BJ (cell line): ENCODE data around the gene TFF1. TPM values are rescaled to one million over a fixed set of nuclear protein-coding genes. Genes with fewer than 3 reads are reported as not detected.

Source experiments
- CTCF ChIA-PET: fragments of 350-600 bp; formaldehyde crosslinking; extraction: SDS; loops from one replicate; lab custom pipeline; 2021; ENCODE audit warnings: antibody characterized with exemption, inconsistent platforms; lab: Yijun Ruan, JAX
- POLR2A ChIA-PET: fragments of 300-600 bp; sonication (Branson Sonifier 250); formaldehyde crosslinking; extraction: SDS; loops from one replicate; lab custom pipeline; 2021; ENCODE audit warnings: antibody characterized with exemption; lab: Charles Lee
- DNase-seq: peaks from one replicate; pipeline ENCODE4 v3.0.0-alpha.2; 2011; ENCODE audit warnings: low read depth
- H3K27me3 ChIP-seq: 2 replicates; pipeline ENCODE4 v1.6.0; 2011; ENCODE audit warnings: low read length; ENCODE audit not compliant: control insufficient read depth, insufficient read depth
- H3K36me3 ChIP-seq: 2 replicates; pipeline ENCODE4 v1.5.1; 2011; ENCODE audit warnings: low read length; ENCODE audit not compliant: control insufficient read depth, insufficient read depth
- H3K4me3 ChIP-seq: 2 replicates; pipeline ENCODE4 v1.5.1; 2011; ENCODE audit warnings: low read depth, mild to moderate bottlenecking, control low read depth, low read length
- polyA plus RNA-seq: library from polyadenylated mRNA; depleted of rRNA; stranded (reverse); fragments of >200 nt; gene quantifications from 2 replicates; pipeline ENCODE4 v1.2.3, GENCODE V29; 2011
- TF ChIP-seq, protein P1 (sequence below): IDR thresholded peaks from 2 replicates; pipeline ENCODE4 v1.5.1; 2011; ENCODE audit warnings: low read depth, mild to moderate bottlenecking, control low read depth, inconsistent platforms, low read length, moderate library complexity; ENCODE audit not compliant: insufficient read depth

The TFF1 gene
- polyA plus RNA-seq, 1 experiment = not detected

DNA sequence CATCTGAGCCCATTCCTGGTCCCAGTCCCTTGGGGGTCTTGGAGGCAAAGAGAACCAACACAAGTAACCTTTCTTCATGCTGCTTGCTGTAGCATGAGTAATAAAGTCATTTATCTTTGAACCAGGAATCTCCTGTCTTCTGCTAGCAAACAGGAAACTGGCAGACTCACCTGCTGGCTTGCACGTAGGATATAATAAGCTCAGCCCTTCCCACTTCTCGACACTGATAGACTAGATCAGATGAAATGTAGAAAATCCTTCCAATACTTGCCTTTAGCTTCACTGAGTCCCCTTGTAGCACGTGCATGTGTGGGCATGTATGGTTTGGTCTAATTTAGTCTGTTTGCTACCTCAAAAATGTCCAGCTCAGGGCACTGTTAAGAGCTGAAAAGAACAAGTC lies 9.0 kb downstream of the TFF1 start:
- Histone ChIP-seq H3K36me3 (no peaks in the 10 kb centered on the region), H3K27me3 (no peaks in the 10 kb centered on the region), H3K4me3 (no peak overlapping the region)
- TF ChIP-seq, protein P1, sequence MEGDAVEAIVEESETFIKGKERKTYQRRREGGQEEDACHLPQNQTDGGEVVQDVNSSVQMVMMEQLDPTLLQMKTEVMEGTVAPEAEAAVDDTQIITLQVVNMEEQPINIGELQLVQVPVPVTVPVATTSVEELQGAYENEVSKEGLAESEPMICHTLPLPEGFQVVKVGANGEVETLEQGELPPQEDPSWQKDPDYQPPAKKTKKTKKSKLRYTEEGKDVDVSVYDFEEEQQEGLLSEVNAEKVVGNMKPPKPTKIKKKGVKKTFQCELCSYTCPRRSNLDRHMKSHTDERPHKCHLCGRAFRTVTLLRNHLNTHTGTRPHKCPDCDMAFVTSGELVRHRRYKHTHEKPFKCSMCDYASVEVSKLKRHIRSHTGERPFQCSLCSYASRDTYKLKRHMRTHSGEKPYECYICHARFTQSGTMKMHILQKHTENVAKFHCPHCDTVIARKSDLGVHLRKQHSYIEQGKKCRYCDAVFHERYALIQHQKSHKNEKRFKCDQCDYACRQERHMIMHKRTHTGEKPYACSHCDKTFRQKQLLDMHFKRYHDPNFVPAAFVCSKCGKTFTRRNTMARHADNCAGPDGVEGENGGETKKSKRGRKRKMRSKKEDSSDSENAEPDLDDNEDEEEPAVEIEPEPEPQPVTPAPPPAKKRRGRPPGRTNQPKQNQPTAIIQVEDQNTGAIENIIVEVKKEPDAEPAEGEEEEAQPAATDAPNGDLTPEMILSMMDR = no peak
- no peak for DNase-seq
- ChIA-PET POLR2A (no interaction called here), CTCF (interaction anchor here (1.1 kb wide), 1 partner anchor 23 kb away, joined by 3 read pairs; no protein-coding TSS in a partner anchor)

DNA sequence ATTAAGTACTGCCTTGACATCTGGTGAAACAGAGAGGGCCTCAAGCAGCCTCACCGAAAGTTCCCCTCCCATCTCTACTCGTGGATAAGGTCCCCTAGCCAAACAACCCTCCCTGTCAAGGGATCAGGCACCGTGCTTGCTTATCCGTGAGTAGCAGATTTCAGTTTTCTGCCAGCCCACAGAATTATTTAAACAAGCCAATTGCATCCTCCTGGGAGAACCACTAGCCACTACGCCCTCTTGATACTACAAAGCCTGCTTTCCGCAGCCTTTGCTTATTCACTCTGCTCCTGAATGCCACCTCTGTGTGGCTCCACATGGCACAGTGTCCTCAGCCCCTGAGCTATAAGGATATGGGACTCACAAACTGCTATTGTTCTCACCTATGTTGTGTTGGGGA lies 9.7 kb downstream of the TFF1 start:
- CTCF ChIA-PET = no interaction called here
- TF ChIP-seq, protein P1 = no peak
- POLR2A ChIA-PET = no interaction called here
- no peaks in the 10 kb centered on the region for H3K27me3 ChIP-seq
- no peak for DNase-seq
- no peak overlapping the region for H3K4me3 ChIP-seq
- H3K36me3 ChIP-seq = no peaks in the 10 kb centered on the region

DNA sequence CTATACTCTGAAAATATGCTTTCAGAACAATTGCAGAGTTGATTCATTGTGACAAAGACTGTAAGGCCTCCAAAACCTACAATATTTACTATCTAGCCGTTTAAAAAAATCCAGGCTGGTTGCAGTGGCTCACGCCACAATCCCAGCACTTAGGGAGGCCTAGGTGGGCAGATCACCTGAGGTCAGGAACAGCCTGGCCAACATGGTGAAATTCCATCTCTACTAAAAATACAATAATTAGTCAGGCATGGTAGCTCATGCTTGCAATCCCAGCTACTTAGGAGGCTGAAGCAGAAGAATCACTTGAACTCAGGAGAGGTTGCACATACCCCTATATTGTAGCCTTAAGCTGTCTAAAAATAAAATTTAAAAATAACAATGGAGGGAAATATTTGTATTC lies 10.3 kb downstream of the TFF1 start:
- Histone ChIP-seq H3K36me3 (no peaks in the 10 kb centered on the region), H3K27me3 (no peaks in the 10 kb centered on the region), H3K4me3 (no peak overlapping the region)
- DNase-seq = no peak
- TF ChIP-seq, protein P1 = no peak
- ChIA-PET POLR2A (no interaction called here), CTCF (interaction anchor here (0.7 kb wide), 1 partner anchor 173 kb away, joined by 3 read pairs; no protein-coding TSS in a partner anchor)

DNA sequence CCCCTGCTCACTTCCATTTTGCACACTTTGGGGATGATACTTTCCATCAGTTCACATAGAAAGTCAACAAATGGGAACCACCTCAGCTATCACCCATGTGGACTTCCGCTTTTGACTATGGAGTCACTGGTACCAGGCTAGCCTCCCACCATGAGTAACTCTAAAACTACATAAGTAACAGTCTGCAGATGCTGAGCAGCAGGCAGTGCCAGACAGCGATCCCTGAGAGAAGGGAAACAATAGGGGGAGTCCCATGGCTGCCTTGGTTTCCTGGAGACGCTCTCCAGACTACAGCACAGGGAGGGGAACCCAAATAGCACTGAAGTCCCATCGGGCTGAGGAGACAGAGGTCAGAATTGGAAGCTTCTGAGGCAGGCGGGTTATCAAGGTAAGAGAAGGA lies 12.7 kb downstream of the TFF1 start:
- CTCF ChIA-PET = no interaction called here
- no peak overlapping the region for H3K4me3 ChIP-seq
- TF ChIP-seq, protein P1 = no peak
- POLR2A ChIA-PET = no interaction called here
- DNase-seq = no peak
- no peaks in the 10 kb centered on the region for H3K27me3 ChIP-seq
- no peaks in the 10 kb centered on the region for H3K36me3 ChIP-seq

DNA sequence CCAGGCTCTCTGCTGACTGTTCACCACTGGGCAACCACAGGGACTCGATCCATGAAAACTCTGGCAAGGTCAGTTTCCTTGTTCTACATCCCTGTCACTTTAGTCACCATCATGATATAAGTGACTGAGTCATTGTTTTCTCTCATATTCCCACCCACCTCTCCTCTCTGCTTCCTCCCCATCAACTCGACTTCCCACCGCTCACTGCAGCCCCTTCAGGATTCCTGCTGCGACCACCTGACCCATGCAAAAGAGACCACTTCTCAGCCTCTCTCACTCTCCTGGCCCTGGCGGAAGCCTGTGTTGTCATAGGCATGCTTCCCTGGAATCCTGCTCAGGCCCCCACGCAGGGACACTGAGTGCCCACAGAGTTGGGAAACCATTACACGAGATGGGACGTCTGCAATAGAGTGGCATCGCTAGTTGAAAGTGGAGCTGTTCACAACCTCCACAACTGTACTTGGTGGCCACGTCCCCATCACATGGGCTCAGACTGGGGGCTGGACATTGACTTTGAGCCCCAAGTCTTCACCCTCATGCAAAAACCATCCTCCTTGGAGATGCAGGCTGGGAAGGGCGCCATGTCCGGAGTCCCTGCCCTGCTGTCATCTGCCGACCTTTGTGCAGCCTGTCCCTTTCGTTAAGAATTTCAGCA lies 13.8 kb downstream of the TFF1 start:
- POLR2A ChIA-PET = no interaction called here
- TF ChIP-seq, protein P1 = no peak
- DNase-seq = no peak
- CTCF ChIA-PET = no interaction called here
- Histone ChIP-seq H3K27me3 (no peaks in the 10 kb centered on the region), H3K36me3 (no peaks in the 10 kb centered on the region), H3K4me3 (no peak overlapping the region)
